HUES6 (cell line): ENCODE results near the gene ANKRD34A.
A peak's percentile ranks its signal among the peaks of the same experiment; 100 is the strongest.

Source experiments
- H3K27ac ChIP-seq: 2 replicates; pipeline ENCODE4 v1.7.0; 2013; ENCODE audit warnings: low read depth, mild to moderate bottlenecking, low read length, inconsistent platforms
- H3K27me3 ChIP-seq: 2 replicates; pipeline ENCODE4 v1.6.1; 2013; ENCODE audit warnings: low read length; ENCODE audit not compliant: control insufficient read depth, insufficient read depth
- H3K36me3 ChIP-seq: 2 replicates; pipeline ENCODE4 v1.6.1; 2013; ENCODE audit warnings: low read length; ENCODE audit not compliant: control insufficient read depth, insufficient read depth
- H3K4me1 ChIP-seq: 2 replicates; pipeline ENCODE4 v1.6.1; 2013; ENCODE audit warnings: low read length; ENCODE audit not compliant: control insufficient read depth, insufficient read depth
- H3K4me3 ChIP-seq: 2 replicates; pipeline ENCODE4 v1.5.1; 2013; ENCODE audit warnings: low read depth, low read length
- H3K9ac ChIP-seq: one replicate; pipeline ENCODE4 v1.6.1; 2013; ENCODE audit warnings: mild to moderate bottlenecking, low read length
- H3K9me3 ChIP-seq: 2 replicates; pipeline ENCODE4 v1.6.1; 2013; ENCODE audit warnings: low read depth, low read length; ENCODE audit not compliant: control insufficient read depth, insufficient read depth

The ANKRD34A gene

GRCh38 chr1:145956361-145956760, 8.0 kb downstream of the ANKRD34A start:
- Histone ChIP-seq H3K36me3 (no peaks in the 10 kb centered on the region), H3K27me3 (peaks cover 57% of the 10 kb centered on the region), H3K9ac (no peak overlapping the region), H3K9me3 (no peaks in the 10 kb centered on the region), H3K4me3 (peak overlapping the region; percentile 66; the same call in 1 of the 2 replicates), H3K27ac (no peak overlapping the region), H3K4me1 (peaks cover 10% of the 10 kb centered on the region; the same call in 1 of the 2 replicates)

DNA sequence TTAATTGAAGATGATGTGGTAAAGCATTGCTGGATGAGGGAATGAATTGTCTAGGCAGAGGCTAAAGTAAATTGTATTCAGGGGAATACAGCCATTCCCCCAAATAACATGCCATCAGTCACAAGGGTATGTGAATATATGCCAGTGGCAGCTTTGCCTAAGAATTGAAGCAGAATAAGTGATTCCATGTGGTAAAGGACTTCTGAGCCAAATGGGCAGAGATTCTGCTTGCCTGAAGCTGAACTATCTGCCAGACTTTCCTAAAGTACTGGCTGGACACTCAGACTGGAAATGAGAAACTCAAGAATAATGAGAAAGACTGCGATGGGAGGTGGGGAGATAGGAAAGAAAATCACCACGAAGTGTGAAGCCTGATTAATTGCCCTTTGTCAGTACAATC, 8.9 kb downstream of the ANKRD34A start:
- Histone ChIP-seq H3K9me3 (no peaks in the 10 kb centered on the region), H3K4me1 (peaks cover 13% of the 10 kb centered on the region; the same call in 1 of the 2 replicates), H3K27me3 (peaks cover 48% of the 10 kb centered on the region), H3K27ac (no peak overlapping the region), H3K4me3 (no peak overlapping the region), H3K9ac (no peak overlapping the region), H3K36me3 (no peaks in the 10 kb centered on the region)

GRCh38 chr1:145953861-145954260, 10.5 kb downstream of the ANKRD34A start:
- no peak overlapping the region for H3K9ac ChIP-seq
- no peaks in the 10 kb centered on the region for H3K9me3 ChIP-seq
- H3K4me1 ChIP-seq: peaks cover 7% of the 10 kb centered on the region; the same call in 1 of the 2 replicates
- no peak overlapping the region for H3K27ac ChIP-seq
- peaks cover 34% of the 10 kb centered on the region for H3K27me3 ChIP-seq
- H3K36me3 ChIP-seq: no peaks in the 10 kb centered on the region
- H3K4me3 ChIP-seq: no peak overlapping the region

- Histone ChIP-seq H3K9ac (no peak overlapping the region), H3K4me1 (peaks cover 8% of the 10 kb centered on the region), H3K27me3 (peaks cover 26% of the 10 kb centered on the region), H3K9me3 (no peaks in the 10 kb centered on the region), H3K27ac (no peak overlapping the region), H3K36me3 (no peaks in the 10 kb centered on the region), H3K4me3 (no peak overlapping the region)
Observed at GRCh38 chr1:145952903-145953302, 11.5 kb downstream of the ANKRD34A start.

- H3K36me3 ChIP-seq: no peaks in the 10 kb centered on the region
- no peak overlapping the region for H3K4me3 ChIP-seq
- peaks cover 16% of the 10 kb centered on the region for H3K27me3 ChIP-seq
- no peak overlapping the region for H3K9ac ChIP-seq
- no peaks in the 10 kb centered on the region for H3K9me3 ChIP-seq
- H3K4me1 ChIP-seq: peaks cover 17% of the 10 kb centered on the region
- no peak overlapping the region for H3K27ac ChIP-seq
Observed at GRCh38 chr1:145951526-145951925, 12.8 kb downstream of the ANKRD34A start.

DNA sequence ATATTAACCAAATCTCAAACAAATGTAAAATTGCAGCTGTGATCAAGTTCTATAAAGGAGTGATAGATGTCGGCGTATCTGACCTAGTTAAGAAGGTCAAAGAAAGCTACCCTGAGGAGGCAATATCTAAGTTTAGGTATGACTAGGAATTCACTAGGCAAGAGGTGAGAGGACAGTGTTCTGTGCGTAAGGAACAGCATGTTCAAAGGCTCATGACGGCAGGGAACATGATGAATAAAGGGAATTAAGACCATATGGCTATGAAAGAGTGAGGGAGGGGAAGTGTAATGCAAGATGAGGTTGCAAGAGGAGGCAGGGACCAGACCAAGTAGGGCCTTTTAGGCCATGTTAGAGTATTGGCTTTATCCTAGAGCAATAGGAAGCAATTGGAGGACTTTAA, 15.2 kb downstream of the ANKRD34A start:
- Histone ChIP-seq H3K4me1 (peaks cover 17% of the 10 kb centered on the region), H3K27me3 (no peaks in the 10 kb centered on the region), H3K9ac (no peak overlapping the region), H3K27ac (no peak overlapping the region), H3K36me3 (no peaks in the 10 kb centered on the region), H3K4me3 (no peak overlapping the region), H3K9me3 (no peaks in the 10 kb centered on the region)

DNA sequence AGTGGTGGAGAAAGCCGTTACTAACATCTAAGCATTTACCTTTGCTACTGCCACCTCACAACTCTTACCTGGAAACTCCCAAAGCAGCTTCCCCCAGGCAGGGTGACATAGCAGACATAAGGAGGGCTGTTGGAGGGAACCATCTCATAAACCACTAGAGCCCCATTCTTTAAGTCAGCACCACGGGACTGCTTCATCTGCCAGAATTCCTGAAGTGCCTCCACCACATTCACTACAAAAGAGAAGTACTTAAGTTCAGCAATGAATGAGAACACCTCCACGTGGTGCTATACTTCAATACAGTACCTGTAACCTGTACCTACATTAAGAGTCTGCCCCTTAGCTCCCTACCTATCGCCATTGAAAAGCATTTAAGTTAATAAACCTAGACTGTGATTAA, 16.8 kb downstream of the ANKRD34A start:
- no peak overlapping the region for H3K27ac ChIP-seq
- H3K4me1 ChIP-seq: peaks cover 17% of the 10 kb centered on the region
- no peaks in the 10 kb centered on the region for H3K36me3 ChIP-seq
- no peaks in the 10 kb centered on the region for H3K27me3 ChIP-seq
- H3K4me3 ChIP-seq: no peak overlapping the region
- no peak overlapping the region for H3K9ac ChIP-seq
- H3K9me3 ChIP-seq: no peaks in the 10 kb centered on the region

DNA sequence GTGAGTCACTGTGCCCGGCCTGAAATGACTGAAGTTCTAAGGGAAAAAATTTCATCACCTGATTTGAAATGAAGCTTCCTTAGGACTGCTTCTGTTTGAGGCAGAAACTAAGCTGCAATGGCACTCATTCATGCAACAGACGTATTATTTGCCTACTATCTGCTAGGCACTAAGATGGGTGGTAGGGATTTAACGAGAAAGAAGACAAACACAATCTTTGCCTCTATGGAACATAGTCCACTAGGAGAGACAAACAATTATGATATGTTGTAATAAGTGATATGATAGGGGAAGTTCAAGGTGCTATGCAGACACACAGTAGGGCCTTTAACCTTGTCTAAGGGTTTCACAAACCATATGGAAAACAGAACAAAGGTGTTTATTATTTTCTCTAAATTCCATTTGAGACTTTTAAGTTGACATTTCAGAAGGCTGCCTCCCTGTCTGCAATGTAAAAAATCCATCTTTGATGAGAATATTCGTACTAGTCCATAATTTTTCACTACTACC, 17.8 kb downstream of the ANKRD34A start:
- Histone ChIP-seq H3K27ac (no peak overlapping the region), H3K4me1 (peaks cover 17% of the 10 kb centered on the region), H3K9ac (no peak overlapping the region), H3K4me3 (no peak overlapping the region), H3K9me3 (no peaks in the 10 kb centered on the region), H3K36me3 (no peaks in the 10 kb centered on the region), H3K27me3 (no peaks in the 10 kb centered on the region)

GRCh38 chr1:145944532-145944931, 19.8 kb downstream of the ANKRD34A start:
- Histone ChIP-seq H3K36me3 (no peaks in the 10 kb centered on the region), H3K9me3 (no peaks in the 10 kb centered on the region), H3K27me3 (no peaks in the 10 kb centered on the region), H3K27ac (no peak overlapping the region), H3K4me1 (peaks cover 13% of the 10 kb centered on the region), H3K4me3 (no peak overlapping the region), H3K9ac (no peak overlapping the region)

GRCh38 chr1:145942871-145943270, 21.5 kb downstream of the ANKRD34A start:
- Histone ChIP-seq H3K9ac (no peak overlapping the region), H3K4me3 (no peak overlapping the region), H3K9me3 (no peaks in the 10 kb centered on the region), H3K27me3 (no peaks in the 10 kb centered on the region), H3K36me3 (no peaks in the 10 kb centered on the region), H3K4me1 (peaks cover 9% of the 10 kb centered on the region), H3K27ac (no peak overlapping the region)

- H3K9me3 ChIP-seq: no peaks in the 10 kb centered on the region
- H3K27ac ChIP-seq: no peak overlapping the region
- no peaks in the 10 kb centered on the region for H3K36me3 ChIP-seq
- H3K9ac ChIP-seq: no peak overlapping the region
- no peaks in the 10 kb centered on the region for H3K27me3 ChIP-seq
- no peak overlapping the region for H3K4me3 ChIP-seq
- H3K4me1 ChIP-seq: peaks cover 4% of the 10 kb centered on the region
Observed at GRCh38 chr1:145942405-145942804, 22.0 kb downstream of the ANKRD34A start.

DNA sequence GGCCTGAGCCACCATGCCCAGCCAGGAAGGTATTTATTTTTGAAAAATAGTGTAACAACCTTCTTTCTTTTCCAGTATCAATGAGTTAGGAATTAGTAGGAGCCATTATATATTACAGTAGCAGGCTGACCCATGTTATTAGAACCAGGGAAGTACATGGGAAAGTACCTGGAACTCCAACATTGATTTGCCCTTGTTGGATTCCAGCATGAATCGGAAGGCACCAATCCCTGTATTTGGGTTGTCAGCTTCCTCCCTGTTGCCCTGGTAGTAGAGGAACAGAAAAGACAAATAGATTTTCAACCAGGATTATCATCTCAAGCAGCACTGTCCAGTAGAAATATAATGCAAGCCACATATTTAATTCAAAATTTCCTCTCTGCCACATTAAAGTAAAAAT, 26.9 kb downstream of the ANKRD34A start:
- no peaks in the 10 kb centered on the region for H3K9me3 ChIP-seq
- H3K4me3 ChIP-seq: no peak overlapping the region
- H3K27me3 ChIP-seq: no peaks in the 10 kb centered on the region
- no peak overlapping the region for H3K9ac ChIP-seq
- peaks cover 4% of the 10 kb centered on the region; the same call in 1 of the 2 replicates for H3K36me3 ChIP-seq
- H3K4me1 ChIP-seq: peaks cover 22% of the 10 kb centered on the region
- H3K27ac ChIP-seq: no peak overlapping the region
